ENCODE data around the gene KRT14. TPM values are rescaled to one million over a fixed set of nuclear protein-coding genes. Genes with fewer than 3 reads are reported as not detected.

The KRT14 gene
- polyA plus RNA-seq, 4 donors, result 0.14 to 0.44 (median 0.26) TPM

- no peak for DNase-seq (ENCODE audit: low read depth in 4 of 4, low spot score in 3 of 4)
These were observed 51.7 kb downstream of the KRT14 start for GRCh38 chr17:41534899-41535546.

DNA sequence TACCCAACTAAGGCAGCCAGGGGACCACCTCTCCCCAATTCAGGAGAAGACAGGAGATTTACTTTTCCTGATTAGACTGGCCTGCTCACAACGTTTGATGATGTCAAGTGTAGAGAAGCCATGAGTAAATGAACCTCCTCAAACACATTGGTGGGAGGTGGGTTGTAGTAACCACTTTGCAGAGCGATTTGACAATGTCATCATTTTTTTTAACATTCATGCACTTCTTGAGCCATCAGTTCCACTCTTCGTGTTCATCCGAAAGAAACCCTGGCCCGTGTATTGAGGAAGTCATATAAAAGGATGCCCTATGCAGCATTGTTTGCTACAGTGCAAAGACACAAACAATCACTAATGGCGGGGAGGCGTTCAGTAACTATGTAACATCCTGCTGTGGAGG lies 53.1 kb downstream of the KRT14 start:
- no peak for DNase-seq (ENCODE audit: low read depth in 4 of 4, low spot score in 3 of 4)

- DNase-seq (ENCODE audit: low read depth in 4 of 4, low spot score in 3 of 4), result no peak
These were observed 53.6 kb downstream of the KRT14 start for GRCh38 chr17:41532947-41533570.

Other genes starting within 250 kb of the KRT14 start
- not detected for gene KRT33A, start 236.1 kb downstream of the KRT14 start, polyA plus RNA-seq (ENCODE audit: insufficient read length in 4 of 4)
- gene KRT33B, start 217.1 kb downstream of the KRT14 start, polyA plus RNA-seq (ENCODE audit: insufficient read length in 4 of 4), result under 1 TPM in 1 of 4 donors, not detected in 3; 0.03 TPM
- gene KRT34, start 204.6 kb downstream of the KRT14 start, polyA plus RNA-seq (ENCODE audit: insufficient read length in 4 of 4), result not detected
- gene KRT31, start 189.3 kb downstream of the KRT14 start, polyA plus RNA-seq (ENCODE audit: insufficient read length in 4 of 4), result not detected
- not detected for gene KRT37, start 162.3 kb downstream of the KRT14 start, polyA plus RNA-seq (ENCODE audit: insufficient read length in 4 of 4)
- not detected for gene KRT38, start 145.9 kb downstream of the KRT14 start, polyA plus RNA-seq (ENCODE audit: insufficient read length in 4 of 4)
- not detected for gene KRT32, start 119.5 kb downstream of the KRT14 start, polyA plus RNA-seq (ENCODE audit: insufficient read length in 4 of 4)
- under 1 TPM in 1 of 4 donors, not detected in 3; 0.06 TPM for gene KRT35, start 105.7 kb downstream of the KRT14 start, polyA plus RNA-seq (ENCODE audit: insufficient read length in 4 of 4)
- not detected for gene KRT36, start 97.0 kb downstream of the KRT14 start, polyA plus RNA-seq (ENCODE audit: insufficient read length in 4 of 4)
- 1 to 10 TPM in 2 of 4 donors, under 1 TPM in 2; 0.21 to 6.2 (median 1.2) TPM for gene KRT13, start 81.3 kb downstream of the KRT14 start, polyA plus RNA-seq (ENCODE audit: insufficient read length in 4 of 4)
- 1 to 10 TPM in 2 of 4 donors, under 1 TPM in 2; 0.68 to 2.9 (median 1.2) TPM for gene KRT15, start 68.0 kb downstream of the KRT14 start, polyA plus RNA-seq (ENCODE audit: insufficient read length in 4 of 4)
- gene KRT19, start 58.6 kb downstream of the KRT14 start, polyA plus RNA-seq (ENCODE audit: insufficient read length in 4 of 4), result 100 to 1,000 TPM; 143 to 231 (median 189) TPM
- not detected for gene KRT9, start 14.8 kb downstream of the KRT14 start, polyA plus RNA-seq (ENCODE audit: insufficient read length in 4 of 4)
- under 1 TPM in 1 of 4 donors, not detected in 3; 0.09 TPM for gene KRT16, start 25.9 kb upstream of the KRT14 start, polyA plus RNA-seq (ENCODE audit: insufficient read length in 4 of 4)
- 1 to 10 TPM; 1.2 to 4.0 (median 1.9) TPM for gene KRT17, start 37.7 kb upstream of the KRT14 start, polyA plus RNA-seq (ENCODE audit: insufficient read length in 4 of 4)
- gene EIF1, start 102.0 kb upstream of the KRT14 start, polyA plus RNA-seq (ENCODE audit: insufficient read length in 4 of 4), result 100 to 1,000 TPM; 762 to 798 (median 768) TPM
- gene GAST, start 125.4 kb upstream of the KRT14 start, polyA plus RNA-seq (ENCODE audit: insufficient read length in 4 of 4), result not detected
- gene HAP1, start 147.7 kb upstream of the KRT14 start, polyA plus RNA-seq (ENCODE audit: insufficient read length in 4 of 4), result 1 to 10 TPM in 1 of 4 donors, under 1 TPM in 3; 0.86 to 1.1 (median 0.94) TPM
- 100 to 1,000 TPM; 200 to 246 (median 211) TPM for gene JUP, start 199.8 kb upstream of the KRT14 start, polyA plus RNA-seq (ENCODE audit: insufficient read length in 4 of 4)
- 10 to 100 TPM; 35.0 to 47.0 (median 41.4) TPM for gene P3H4, start 225.1 kb upstream of the KRT14 start, polyA plus RNA-seq (ENCODE audit: insufficient read length in 4 of 4)
- 100 to 1,000 TPM; 142 to 160 (median 146) TPM for gene FKBP10, start 226.1 kb upstream of the KRT14 start, polyA plus RNA-seq (ENCODE audit: insufficient read length in 4 of 4)
- 100 to 1,000 TPM in 2 of 4 donors, 10 to 100 TPM in 2; 93.4 to 124 (median 102) TPM for gene NT5C3B, start 249.3 kb upstream of the KRT14 start, polyA plus RNA-seq (ENCODE audit: insufficient read length in 4 of 4)